NB4 (cell line): ENCODE measurements around the gene ARMCX6.

Experiments used
- CTCF ChIP-seq: IDR thresholded peaks from one replicate; pipeline ENCODE4 v1.5.1; 2012; ENCODE audit warnings: low read depth, low read length
- MAX ChIP-seq: IDR thresholded peaks from 2 replicates; pipeline ENCODE4 v1.6.1; 2011; ENCODE audit warnings: low read depth, low read length
- MYC ChIP-seq: IDR thresholded peaks from 2 replicates; pipeline ENCODE4 v1.6.1; 2011; ENCODE audit warnings: low read depth, low read length
- POLR2A ChIP-seq: IDR thresholded peaks from 2 replicates; pipeline ENCODE4 v1.6.1; 2011; ENCODE audit warnings: mild to moderate bottlenecking; ENCODE audit not compliant: insufficient read length; ENCODE audit errors: extremely low read depth

- TF ChIP-seq MAX (no peak), CTCF (no peak), POLR2A (no peak), MYC (no peak)
Observed at GRCh38 chrX:101602077-101602476, 15.7 kb downstream of the ARMCX6 start.
